H9 (cell line): ENCODE results near the gene TMC3. TPM values are rescaled to one million over a fixed set of nuclear protein-coding genes. Genes with fewer than 3 reads are reported as not detected.

Source experiments
- DNase-seq: peaks from one replicate; pipeline ENCODE4 v3.0.0-alpha.2; 2017
- H2AFZ ChIP-seq: one replicate; pipeline ENCODE4 v1.6.1; 2013; ENCODE audit warnings: mild to moderate bottlenecking, low read length, control low read depth, moderate library complexity
- H2AK5ac ChIP-seq: 2 replicates; pipeline ENCODE4 v1.6.1; 2013; ENCODE audit warnings: low read length, control low read depth, mixed read lengths; ENCODE audit not compliant: insufficient read length
- H2BK120ac ChIP-seq: one replicate; pipeline ENCODE4 v1.6.1; 2013; ENCODE audit warnings: low read depth, mild to moderate bottlenecking, low read length, control low read depth, inconsistent platforms; ENCODE audit not compliant: poor library complexity, severe bottlenecking
- H2BK12ac ChIP-seq: 2 replicates; pipeline ENCODE4 v1.6.1; 2013; ENCODE audit warnings: low read length, control low read depth, mixed read lengths, low read depth; ENCODE audit not compliant: insufficient read length
- H2BK15ac ChIP-seq: 2 replicates; pipeline ENCODE4 v1.6.1; 2013; ENCODE audit warnings: low read depth, low read length, control low read depth
- H2BK20ac ChIP-seq: one replicate; pipeline ENCODE4 v1.6.1; 2013; ENCODE audit warnings: low read depth, mild to moderate bottlenecking, low read length, control low read depth, inconsistent platforms; ENCODE audit not compliant: poor library complexity, severe bottlenecking
- H2BK5ac ChIP-seq: 2 replicates; pipeline ENCODE4 v1.6.1; 2013; ENCODE audit warnings: low read length, control low read depth, mixed read lengths; ENCODE audit not compliant: insufficient read length
- H3K14ac ChIP-seq: 2 replicates; pipeline ENCODE4 v1.6.1; 2013; ENCODE audit warnings: low read length, control low read depth; ENCODE audit not compliant: insufficient read depth
- H3K18ac ChIP-seq: 2 replicates; pipeline ENCODE4 v1.6.1; 2013; ENCODE audit warnings: low read depth, mild to moderate bottlenecking, mixed read lengths, low read length, control low read depth; ENCODE audit not compliant: insufficient read length
- H3K23ac ChIP-seq: 2 replicates; pipeline ENCODE4 v1.6.1; 2013; ENCODE audit warnings: low read length, control low read depth, mixed read lengths, low read depth; ENCODE audit not compliant: insufficient read length
- H3K23me2 ChIP-seq: 2 replicates; pipeline ENCODE4 v1.6.1; 2013; ENCODE audit warnings: low read depth, mild to moderate bottlenecking, mixed read lengths, low read length, control low read depth; ENCODE audit not compliant: insufficient read length, poor library complexity, severe bottlenecking
- H3K27ac ChIP-seq: 2 replicates; pipeline ENCODE4 v1.5.1; 2013; ENCODE audit warnings: low read length, control low read depth, mixed read lengths, low read depth; ENCODE audit not compliant: insufficient read length
- H3K27me3 ChIP-seq: 2 replicates; pipeline ENCODE4 v1.6.1; 2013; ENCODE audit warnings: low read length, control low read depth, inconsistent platforms; ENCODE audit not compliant: insufficient read depth
- H3K4ac ChIP-seq: 2 replicates; pipeline ENCODE4 v1.6.1; 2013; ENCODE audit warnings: low read depth, mild to moderate bottlenecking, control low read depth, inconsistent platforms, low read length, moderate library complexity
- H3K4me1 ChIP-seq: 2 replicates; pipeline ENCODE4 v1.6.1; 2013; ENCODE audit warnings: low read length, control low read depth, inconsistent platforms; ENCODE audit not compliant: insufficient read depth
- H3K4me2 ChIP-seq: 2 replicates; pipeline ENCODE4 v1.6.1; 2013; ENCODE audit warnings: low read length, control low read depth, mixed read lengths; ENCODE audit not compliant: insufficient read length, insufficient read depth
- H3K56ac ChIP-seq: 2 replicates; pipeline ENCODE4 v1.6.1; 2013; ENCODE audit warnings: low read depth, mild to moderate bottlenecking, mixed read lengths, low read length, control low read depth; ENCODE audit not compliant: insufficient read length
- H3K79me1 ChIP-seq: 2 replicates; pipeline ENCODE4 v1.6.1; 2013; ENCODE audit warnings: low read depth, mild to moderate bottlenecking, moderate library complexity, low read length, control low read depth, inconsistent platforms; ENCODE audit not compliant: insufficient read depth, poor library complexity, severe bottlenecking
- H3K79me2 ChIP-seq: 2 replicates; pipeline ENCODE4 v1.6.1; 2013; ENCODE audit warnings: low read length, control low read depth, inconsistent platforms; ENCODE audit not compliant: insufficient read depth
- H3K9ac ChIP-seq: 2 replicates; pipeline ENCODE4 v1.6.1; 2013; ENCODE audit warnings: low read length, control low read depth, mixed read lengths; ENCODE audit not compliant: insufficient read length; ENCODE audit errors: extremely low read depth
- H3K9me3 ChIP-seq: one replicate; pipeline ENCODE4 v1.6.1; 2013; ENCODE audit warnings: low read depth, low read length, inconsistent platforms; ENCODE audit not compliant: control insufficient read depth
- H3T11ph ChIP-seq: one replicate; pipeline ENCODE4 v1.6.1; 2013; ENCODE audit warnings: mild to moderate bottlenecking, low read length, control low read depth, inconsistent platforms
- H4K20me1 ChIP-seq: one replicate; pipeline ENCODE4 v1.6.1; 2013; ENCODE audit not compliant: control insufficient read depth, insufficient read length, insufficient read depth
- H4K5ac ChIP-seq: 2 replicates; pipeline ENCODE4 v1.6.1; 2013; ENCODE audit warnings: low read depth, mild to moderate bottlenecking, mixed read lengths, low read length, control low read depth; ENCODE audit not compliant: insufficient read length
- H4K8ac ChIP-seq: replicated peaks from 2 replicates; pipeline ENCODE4 v1.6.1; 2013; ENCODE audit warnings: low read length, control low read depth, mixed read lengths, low read depth; ENCODE audit not compliant: insufficient read length
- H4K91ac ChIP-seq: 2 replicates; pipeline ENCODE4 v1.6.1; 2013; ENCODE audit warnings: low read depth, mild to moderate bottlenecking, moderate library complexity, mixed read lengths, low read length, control low read depth; ENCODE audit not compliant: insufficient read length
- H3K27ac Mint-ChIP-seq, 3 experiments: 2 replicates in 2 of 3; 3 replicates in 1 of 3; pipeline ENCODE4 v1.8.0; 2020 to 2021; ENCODE audit warnings: mixed read lengths in 3 of 3, mild to moderate bottlenecking in 1 of 3, moderate library complexity in 1 of 3
- H3K27me3 Mint-ChIP-seq: 2 replicates; pipeline ENCODE4 v1.8.0; 2021; ENCODE audit warnings: low read depth, mild to moderate bottlenecking, moderate library complexity, mixed read lengths
- H3K36me3 Mint-ChIP-seq, 3 experiments: 2 replicates in 2 of 3; 3 replicates in 1 of 3; pipeline ENCODE4 v1.8.0; 2020 to 2021; ENCODE audit warnings: low read depth in 3 of 3, mixed read lengths in 3 of 3; ENCODE audit not compliant: insufficient read depth in 1 of 3
- H3K4me1 Mint-ChIP-seq, 2 experiments: 2 replicates each; pipeline ENCODE4 v1.8.0; 2020; ENCODE audit warnings: mixed read lengths in 2 of 2
- H3K4me3 Mint-ChIP-seq, 2 experiments: 2 replicates in 1 of 2; 3 replicates in 1 of 2; pipeline ENCODE4 v1.8.0; 2020 to 2021; ENCODE audit warnings: mild to moderate bottlenecking in 2 of 2, mixed read lengths in 2 of 2, moderate library complexity in 1 of 2
- H3K9me3 Mint-ChIP-seq, 2 experiments: 2 replicates in 1 of 2; 3 replicates in 1 of 2; pipeline ENCODE4 v1.8.0; 2020; ENCODE audit warnings: mild to moderate bottlenecking in 2 of 2, mixed read lengths in 2 of 2, moderate library complexity in 1 of 2
- WGBS: extraction: QIAGEN DNeasy Blood & Tissue Kit; methylation state at CpG from one replicate; pipeline ENCODE4 v1.1.7; 2013; ENCODE audit warnings: missing lambda C conversion rate, low lambda C conversion rate, mixed read lengths; ENCODE audit not compliant: insufficient read length; ENCODE audit errors: extremely low coverage; 5-methylcytosine and 5-hydroxymethylcytosine counted together
- total RNA-seq: library from RNA; stranded (reverse); gene quantifications from 2 replicates; pipeline ENCODE4 v1.2.1, GENCODE V29; 2021
- TF ChIP-seq, protein P1 (sequence below): fragments of 200-600 bp; sonication (generic); conservative IDR thresholded peaks from 3 replicates; pipeline ENCODE4 v1.8.0; 2021; ENCODE audit warnings: antibody characterized with exemption, mild to moderate bottlenecking

TMC3 gene
- total RNA-seq, 1 experiment from 2014 or later: not detected

DNA sequence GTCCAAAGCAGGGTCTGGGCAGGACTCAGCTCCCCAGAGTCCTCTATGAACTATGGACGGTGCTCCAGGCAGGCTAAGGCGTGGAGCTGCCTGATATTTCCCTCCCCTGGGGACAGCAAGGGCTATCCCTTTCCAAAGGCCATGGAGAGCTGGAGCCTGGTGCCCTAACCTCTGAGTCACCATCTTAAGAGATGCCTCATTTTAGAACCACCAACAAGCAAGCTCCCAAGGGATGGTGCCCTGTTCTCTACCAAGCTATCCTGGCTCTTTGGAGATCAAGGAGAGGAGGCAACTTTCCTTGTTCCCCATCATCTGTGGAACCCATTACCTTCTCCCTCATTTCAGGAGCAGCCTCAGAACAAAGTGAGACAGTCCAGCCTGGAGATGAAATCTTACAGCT is 65.8 kb downstream of the TMC3 start:
- H3K4me2 ChIP-seq: no peak overlapping the region
- H2AK5ac ChIP-seq: no peak overlapping the region
- no peak overlapping the region for H2BK20ac ChIP-seq
- Mint-ChIP-seq H3K9me3 (no peaks in the 10 kb centered on the region), H3K27me3 (no peaks in the 10 kb centered on the region; the same call in 1 of the 2 replicates), H3K27ac (no peak overlapping the region), H3K4me3 (no peak overlapping the region), H3K4me1 (peaks cover 16 to 17% of the 10 kb centered on the region in 2 experiments), H3K36me3 (peaks cover 13 to 22% (median 15%) of the 10 kb centered on the region in 3 experiments; a peak in 6 of 7 replicates)
- H2AFZ ChIP-seq: no peak overlapping the region
- H4K91ac ChIP-seq: no peak overlapping the region
- no peaks in the 10 kb centered on the region for H3K4me1 ChIP-seq
- no peak overlapping the region for H3K4ac ChIP-seq
- no peaks in the 10 kb centered on the region for H3K27me3 ChIP-seq
- H2BK5ac ChIP-seq: no peak overlapping the region
- H2BK120ac ChIP-seq: no peak overlapping the region
- no peaks in the 10 kb centered on the region for H3K79me1 ChIP-seq
- no peaks in the 10 kb centered on the region for H3K23me2 ChIP-seq
- H3K27ac ChIP-seq: no peak overlapping the region
- DNase-seq: no peak
- H3K18ac ChIP-seq: no peak overlapping the region
- TF ChIP-seq, protein P1, sequence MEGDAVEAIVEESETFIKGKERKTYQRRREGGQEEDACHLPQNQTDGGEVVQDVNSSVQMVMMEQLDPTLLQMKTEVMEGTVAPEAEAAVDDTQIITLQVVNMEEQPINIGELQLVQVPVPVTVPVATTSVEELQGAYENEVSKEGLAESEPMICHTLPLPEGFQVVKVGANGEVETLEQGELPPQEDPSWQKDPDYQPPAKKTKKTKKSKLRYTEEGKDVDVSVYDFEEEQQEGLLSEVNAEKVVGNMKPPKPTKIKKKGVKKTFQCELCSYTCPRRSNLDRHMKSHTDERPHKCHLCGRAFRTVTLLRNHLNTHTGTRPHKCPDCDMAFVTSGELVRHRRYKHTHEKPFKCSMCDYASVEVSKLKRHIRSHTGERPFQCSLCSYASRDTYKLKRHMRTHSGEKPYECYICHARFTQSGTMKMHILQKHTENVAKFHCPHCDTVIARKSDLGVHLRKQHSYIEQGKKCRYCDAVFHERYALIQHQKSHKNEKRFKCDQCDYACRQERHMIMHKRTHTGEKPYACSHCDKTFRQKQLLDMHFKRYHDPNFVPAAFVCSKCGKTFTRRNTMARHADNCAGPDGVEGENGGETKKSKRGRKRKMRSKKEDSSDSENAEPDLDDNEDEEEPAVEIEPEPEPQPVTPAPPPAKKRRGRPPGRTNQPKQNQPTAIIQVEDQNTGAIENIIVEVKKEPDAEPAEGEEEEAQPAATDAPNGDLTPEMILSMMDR: no peak
- no peak overlapping the region for H4K8ac ChIP-seq
- H3K56ac ChIP-seq: no peak overlapping the region
- no peak overlapping the region for H2BK12ac ChIP-seq
- no peak overlapping the region for H3K23ac ChIP-seq
- H2BK15ac ChIP-seq: no peak overlapping the region
- no peaks in the 10 kb centered on the region for H4K20me1 ChIP-seq
- H3K9me3 ChIP-seq: no peaks in the 10 kb centered on the region
- H3K14ac ChIP-seq: no peak overlapping the region; the same call in 1 of the 2 replicates
- no peak overlapping the region for H3K9ac ChIP-seq
- H3T11ph ChIP-seq: no peak overlapping the region
- H4K5ac ChIP-seq: no peak overlapping the region
- no CpG with 5 or more reads among the region's 2 CpGs for WGBS
- H3K79me2 ChIP-seq: no peaks in the 10 kb centered on the region
